Measurements from ENCODE around the gene ZMAT5. TPM values are rescaled to one million over a fixed set of nuclear protein-coding genes. Genes with fewer than 3 reads are reported as not detected.

ZMAT5 gene
- total RNA-seq, 1 experiment from 2014 or later, result 16.0 TPM

DNA sequence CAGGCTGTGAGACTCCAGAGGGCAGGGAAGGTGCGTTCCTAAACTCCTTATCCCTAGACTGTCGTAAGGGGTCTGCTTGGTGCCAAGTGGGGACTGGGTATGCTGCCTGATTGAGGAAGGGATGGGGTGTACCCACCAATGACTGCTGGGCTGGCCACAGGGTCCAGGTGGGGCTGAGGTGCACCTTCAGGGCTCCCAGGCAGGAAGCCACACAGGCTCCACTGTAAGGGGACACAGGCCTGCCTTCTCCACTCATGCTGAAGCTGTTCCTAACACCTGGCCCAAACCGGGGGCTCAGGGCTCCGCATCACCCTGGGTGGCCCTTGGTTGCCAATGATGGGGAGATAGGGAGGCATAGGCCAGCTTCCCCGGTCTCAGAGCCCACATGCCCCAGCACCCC is 26.6 kb downstream of the ZMAT5 start (continued):
- TF ChIP-seq CTCF (IDR thresholded peaks at IDR 0.05 in 2 of 3, conservative IDR thresholded peaks at IDR 0.05 in 1 of 3; ENCODE audit: borderline replicate concordance in 1 of 3, insufficient read depth in 1 of 3, low read depth in 2 of 3, low read length in 2 of 3) (no peak), SP1 (IDR thresholded peaks at IDR 0.05; ENCODE audit: low read depth) (no peak), MAX (IDR thresholded peaks at IDR 0.05) (no peak)

GRCh38 chr22:29739346-29739875 is 27.4 kb downstream of the ZMAT5 start:
- CTCF ChIA-PET, result no interaction called here
- intact Hi-C loops (cut with micrococcal nuclease), result no loop called here
- H2AFZ ChIP-seq (ENCODE audit: low read depth, low read length, poor library complexity, severe bottlenecking), result no peak overlapping the region

More at GRCh38 chr22:29739346-29739875, 27.4 kb downstream of the ZMAT5 start:
- no peaks in the 10 kb centered on the region for H3K36me3 ChIP-seq (ENCODE audit: control insufficient read depth in 1 of 2, insufficient read depth in 2 of 2, low read length in 2 of 2)
- H3K9me3 ChIP-seq (ENCODE audit: control insufficient read depth in 1 of 2, insufficient read depth in 1 of 2, low read depth in 1 of 2, low read length in 2 of 2), result no peaks in the 10 kb centered on the region
- H3K27ac ChIP-seq (ENCODE audit: low read depth, low read length), result no peak overlapping the region
- RAD21 ChIA-PET (ENCODE audit: low non-redundant PET in 1 of 2, low total read pairs in 2 of 2, uncharacterized antibody in 2 of 2, unreplicated experiment in 2 of 2), result no interaction called here
- H3K4me2 ChIP-seq (ENCODE audit: low read length), result no peak overlapping the region
- no peak overlapping the region for H3K4me3 ChIP-seq (replicated peaks in 1 of 2; ENCODE audit: low read depth in 1 of 2, low read length in 2 of 2)
- H3K4me1 ChIP-seq (ENCODE audit: control insufficient read depth in 1 of 2, insufficient read depth in 2 of 2, low read length in 2 of 2), result no peaks in the 10 kb centered on the region
- no peak overlapping the region for H3K9ac ChIP-seq (ENCODE audit: low read length)
- ATAC-seq (no peak), DNase-seq (ENCODE audit: low read depth, low spot score) (no peak)
- BruUV-seq (replicated peaks), result no TSS peak
- H3K27me3 ChIP-seq (ENCODE audit: insufficient read depth, low read length), result no peaks in the 10 kb centered on the region
- no peaks in the 10 kb centered on the region for H3K79me2 ChIP-seq (ENCODE audit: insufficient read depth, low read length)
- H4K20me1 ChIP-seq (ENCODE audit: insufficient read depth), result no peaks in the 10 kb centered on the region
- TF ChIP-seq ELF1 (IDR thresholded peaks at IDR 0.05; ENCODE audit: borderline replicate concordance, low read depth), result no peak
- no peak for TF ChIP-seq RAD21 (IDR thresholded peaks at IDR 0.05; ENCODE audit: low read depth)
- no peak for TF ChIP-seq POLR2AphosphoS5 (IDR thresholded peaks at IDR 0.05; ENCODE audit: low read depth, low read length)
- no peak for TF ChIP-seq ZNF274 (IDR thresholded peaks at IDR 0.05; ENCODE audit: low read depth, low read length)
- TF ChIP-seq SP1 (IDR thresholded peaks at IDR 0.05; ENCODE audit: low read depth), result no peak
- no peak for TF ChIP-seq ATF3 (IDR thresholded peaks at IDR 0.05)
- no peak for TF ChIP-seq YY1 (IDR thresholded peaks at IDR 0.05; ENCODE audit: extremely low read depth, insufficient replicate concordance, low read depth, low read length)
- H3K9me2 ChIP-seq (ENCODE audit: insufficient read depth), result no peaks in the 10 kb centered on the region
- POLR2A ChIA-PET, result no interaction called here
